ENCODE data around the gene SLC22A17. TPM values are rescaled to one million over a fixed set of nuclear protein-coding genes. Genes with fewer than 3 reads are reported as not detected.

Gene SLC22A17
- total RNA-seq, 1 experiment from 2014 or later = 8.6 TPM

GRCh38 chr14:23307687-23308644 lies 44.7 kb downstream of the SLC22A17 start:
- peak; percentile 31 for DNase-seq (ENCODE audit: low read depth)

GRCh38 chr14:23307146-23307530 lies 45.5 kb downstream of the SLC22A17 start:
- no peak for DNase-seq (ENCODE audit: low read depth)

- peak; percentile 89 for DNase-seq (ENCODE audit: low read depth)
These were observed 46.1 kb downstream of the SLC22A17 start, which contains the start of gene BCL2L2 for GRCh38 chr14:23306412-23307145. Gene BCL2L2 (plus strand): TSS chr14:23306833. CDS start chr14:23307768, 935 bp downstream.

GRCh38 chr14:23302290-23303225 lies 50.1 kb downstream of the SLC22A17 start, which contains the start of gene PPP1R3E:
Gene PPP1R3E (minus strand): TSS chr14:23302859. CDS start chr14:23302576, 283 bp downstream.
- DNase-seq (ENCODE audit: low read depth) = peak; percentile 55

- DNase-seq (ENCODE audit: low read depth) = no peak
These were observed 50.8 kb downstream of the SLC22A17 start for GRCh38 chr14:23301969-23302289.

GRCh38 chr14:23301288-23301968 lies 51.3 kb downstream of the SLC22A17 start:
- DNase-seq (ENCODE audit: low read depth) = peak; percentile 97

- DNase-seq (ENCODE audit: low read depth) = peak; percentile 54
These were observed 51.9 kb downstream of the SLC22A17 start for GRCh38 chr14:23300687-23301223.

- no peak for DNase-seq (ENCODE audit: low read depth)
These were observed 52.6 kb downstream of the SLC22A17 start for GRCh38 chr14:23299986-23300686.

GRCh38 chr14:23299211-23299957 lies 53.3 kb downstream of the SLC22A17 start:
- DNase-seq (ENCODE audit: low read depth) = peak; percentile 58

- DNase-seq (ENCODE audit: low read depth) = no peak
These were observed 54.9 kb downstream of the SLC22A17 start for GRCh38 chr14:23297611-23298277.

GRCh38 chr14:23297096-23297495 lies 55.6 kb downstream of the SLC22A17 start:
- DNase-seq (ENCODE audit: low read depth) = no peak

Other genes starting within 250 kb of the SLC22A17 start
- gene CIROP, start 247.9 kb downstream of the SLC22A17 start, total RNA-seq (2014; rRNA removed; shearing (Covaris generic)) = not detected in 2 replicates
- not detected in 2 replicates for gene CEBPE, start 233.6 kb downstream of the SLC22A17 start, total RNA-seq (2014; rRNA removed; shearing (Covaris generic))
- 3.0 and 4.0 TPM in 2 replicates for gene SLC7A8, start 169.2 kb downstream of the SLC22A17 start, total RNA-seq (2014; rRNA removed; shearing (Covaris generic))
- gene RNF212B, start 115.0 kb downstream of the SLC22A17 start, total RNA-seq (2014; rRNA removed; shearing (Covaris generic)) = not detected in 2 replicates
- 9.1 and 11.9 TPM in 2 replicates for gene HOMEZ, start 66.8 kb downstream of the SLC22A17 start, total RNA-seq (2014; rRNA removed; shearing (Covaris generic))
- gene PPP1R3E, start 50.0 kb downstream of the SLC22A17 start, total RNA-seq (2014; rRNA removed; shearing (Covaris generic)) = 3.0 and 5.0 TPM in 2 replicates
- gene BCL2L2, start 46.1 kb downstream of the SLC22A17 start, total RNA-seq (2014; rRNA removed; shearing (Covaris generic)) = 9.5 and 17.1 TPM in 2 replicates
- 80.8 and 89.2 TPM in 2 replicates for gene PABPN1, start 31.4 kb downstream of the SLC22A17 start, total RNA-seq (2014; rRNA removed; shearing (Covaris generic))
- gene EFS, start 12.3 kb upstream of the SLC22A17 start, total RNA-seq (2014; rRNA removed; shearing (Covaris generic)) = 0.12 and 0.64 TPM in 2 replicates
- gene IL25, start 19.9 kb upstream of the SLC22A17 start, total RNA-seq (2014; rRNA removed; shearing (Covaris generic)) = not detected in 2 replicates
- not detected in 2 replicates for gene CMTM5, start 24.2 kb upstream of the SLC22A17 start, total RNA-seq (2014; rRNA removed; shearing (Covaris generic))
- not detected in 2 replicates for gene MYH6, start 55.4 kb upstream of the SLC22A17 start, total RNA-seq (2014; rRNA removed; shearing (Covaris generic))
- not detected in 2 replicates for gene MYH7, start 82.8 kb upstream of the SLC22A17 start, total RNA-seq (2014; rRNA removed; shearing (Covaris generic))
- 37.3 and 46.4 TPM in 2 replicates for gene NGDN, start 116.8 kb upstream of the SLC22A17 start, total RNA-seq (2014; rRNA removed; shearing (Covaris generic))
- gene ZFHX2, start 198.9 kb upstream of the SLC22A17 start, total RNA-seq (2014; rRNA removed; shearing (Covaris generic)) = 0.05 TPM in 1 of 2 replicates, not detected in the other
- gene THTPA, start 203.4 kb upstream of the SLC22A17 start, total RNA-seq (2014; rRNA removed; shearing (Covaris generic)) = 7.1 and 18.1 TPM in 2 replicates
- 14.7 and 21.3 TPM in 2 replicates for gene AP1G2, start 214.9 kb upstream of the SLC22A17 start, total RNA-seq (2014; rRNA removed; shearing (Covaris generic))
- 0.10 TPM in 1 of 2 replicates, not detected in the other for gene JPH4, start 225.9 kb upstream of the SLC22A17 start, total RNA-seq (2014; rRNA removed; shearing (Covaris generic))